ENCODE data around the gene RSKR.
"Not testable (repeated sequence)": the region's sequence is repeated elsewhere in the genome, so short reads cannot be mapped to it uniquely, and the experiment has no call there.

The RSKR gene

GRCh38 chr17:28576758-28577465 is 37.1 kb downstream of the RSKR start, which contains the start of gene ALDOC:
Gene ALDOC (minus strand): TSS chr17:28576895. CDS start chr17:28575532, 1,363 bp downstream.
- DNase-seq = peak; percentile 50

GRCh38 chr17:28576016-28576415 is 38.0 kb downstream of the RSKR start:
- not testable (repeated sequence) for DNase-seq

- DNase-seq = no peak
Observed at GRCh38 chr17:28575126-28575795, 38.7 kb downstream of the RSKR start.

- DNase-seq = no peak
Observed at GRCh38 chr17:28574526-28574925, 39.5 kb downstream of the RSKR start.

GRCh38 chr17:28573966-28574480 is 40.0 kb downstream of the RSKR start:
- no peak for DNase-seq

GRCh38 chr17:28573521-28573920 is 40.5 kb downstream of the RSKR start:
- DNase-seq = no peak

GRCh38 chr17:28573040-28573380 is 41.0 kb downstream of the RSKR start:
- no peak for DNase-seq

GRCh38 chr17:28572259-28573039 is 41.5 kb downstream of the RSKR start:
- no peak for DNase-seq

GRCh38 chr17:28571361-28572122 is 42.4 kb downstream of the RSKR start, which contains the start of gene PIGS:
Gene PIGS (minus strand): TSS chr17:28571524. CDS start chr17:28571496, 28 bp downstream.
- peak; percentile 84 for DNase-seq

GRCh38 chr17:28570716-28571360 is 43.1 kb downstream of the RSKR start:
- DNase-seq = no peak

GRCh38 chr17:28569446-28569845 is 44.5 kb downstream of the RSKR start:
- DNase-seq = no peak

GRCh38 chr17:28567604-28568003 is 46.4 kb downstream of the RSKR start:
- DNase-seq = no peak

GRCh38 chr17:28563475-28563874 is 50.5 kb downstream of the RSKR start:
- DNase-seq = no peak

Data from NCI-H446 treated with DMSO at 0.1 percent for 48 hours (cell line).